Astrocyte (in vitro differentiated cells and primary cell): ENCODE measurements around the gene SBF1. TPM values are rescaled to one million over a fixed set of nuclear protein-coding genes. Genes with fewer than 3 reads are reported as not detected.

Experiments used
- DNase-seq: peaks from one replicate; pipeline ENCODE4 v3.0.0-alpha.2; 2010; ENCODE audit warnings: low read depth
- FAIRE-seq: peaks from 2 replicates; lab custom pipeline; 2011; peaks lifted over from hg19 to GRCh38; lab: Jason Lieb, UNC
- H2AFZ ChIP-seq: 2 replicates; pipeline ENCODE4 v1.6.0; 2012; ENCODE audit warnings: low read depth, low read length, inconsistent platforms
- H3K27ac ChIP-seq: 2 replicates; pipeline ENCODE4 v1.5.1; 2011; ENCODE audit warnings: low read depth, low read length, inconsistent platforms
- H3K27me3 ChIP-seq: 2 replicates; pipeline ENCODE4 v1.6.0; 2011; ENCODE audit warnings: low read length, inconsistent platforms; ENCODE audit not compliant: insufficient read depth
- H3K36me3 ChIP-seq: 2 replicates; pipeline ENCODE4 v1.5.1; 2011; ENCODE audit warnings: low read length, inconsistent platforms; ENCODE audit not compliant: insufficient read depth
- H3K4me1 ChIP-seq: 2 replicates; pipeline ENCODE4 v1.5.1; 2011; ENCODE audit warnings: low read length, inconsistent platforms; ENCODE audit not compliant: insufficient read depth
- H3K4me2 ChIP-seq: 2 replicates; pipeline ENCODE4 v1.6.0; 2012; ENCODE audit warnings: low read length, inconsistent platforms
- H3K4me3 ChIP-seq: 2 replicates; pipeline ENCODE4 v1.5.1; 2011; ENCODE audit warnings: low read depth, mild to moderate bottlenecking, low read length, inconsistent platforms; ENCODE audit not compliant: insufficient read depth
- H3K79me2 ChIP-seq: 2 replicates; pipeline ENCODE4 v1.6.0; 2012; ENCODE audit warnings: mild to moderate bottlenecking, low read length, inconsistent platforms; ENCODE audit not compliant: insufficient read depth
- H3K9ac ChIP-seq: 2 replicates; pipeline ENCODE4 v1.6.0; 2012; ENCODE audit warnings: mild to moderate bottlenecking, low read length, inconsistent platforms
- H3K9me3 ChIP-seq: 2 replicates; pipeline ENCODE4 v1.5.1; 2012; ENCODE audit warnings: low read depth, mild to moderate bottlenecking, low read length, inconsistent platforms; ENCODE audit not compliant: insufficient read depth
- H4K20me1 ChIP-seq: 2 replicates; pipeline ENCODE4 v1.6.0; 2012; ENCODE audit warnings: low read length, inconsistent platforms; ENCODE audit not compliant: insufficient read depth
- H3K27ac Mint-ChIP-seq: one replicate; pipeline ENCODE4 v1.8.0; 2021; ENCODE audit warnings: mild to moderate bottlenecking, mixed read lengths; ENCODE audit not compliant: unreplicated experiment
- H3K27me3 Mint-ChIP-seq: one replicate; pipeline ENCODE4 v1.8.0; 2021; ENCODE audit warnings: low read depth, mixed read lengths; ENCODE audit not compliant: unreplicated experiment
- H3K36me3 Mint-ChIP-seq: one replicate; pipeline ENCODE4 v1.8.0; 2021; ENCODE audit warnings: low read depth, mixed read lengths; ENCODE audit not compliant: unreplicated experiment
- H3K4me1 Mint-ChIP-seq: one replicate; pipeline ENCODE4 v1.8.0; 2021; ENCODE audit warnings: low read depth, mixed read lengths; ENCODE audit not compliant: unreplicated experiment
- H3K4me3 Mint-ChIP-seq: one replicate; pipeline ENCODE4 v1.8.0; 2021; ENCODE audit warnings: mild to moderate bottlenecking, moderate library complexity, mixed read lengths; ENCODE audit not compliant: unreplicated experiment
- H3K9me3 Mint-ChIP-seq: one replicate; pipeline ENCODE4 v1.8.0; 2021; ENCODE audit warnings: mild to moderate bottlenecking, mixed read lengths; ENCODE audit not compliant: unreplicated experiment
- EZH2 ChIP-seq: IDR thresholded peaks from 2 replicates; pipeline ENCODE4 v1.6.1; 2012; ENCODE audit warnings: mild to moderate bottlenecking, low read length, inconsistent platforms; ENCODE audit not compliant: insufficient read depth
- total RNA-seq: library from RNA; stranded (reverse); gene quantifications from 2 replicates; pipeline ENCODE4 v1.2.1, GENCODE V29; 2021
- TF ChIP-seq, protein P1 (sequence below): IDR thresholded peaks from 2 replicates; pipeline ENCODE4 v1.5.1; 2011; ENCODE audit warnings: low read depth, mild to moderate bottlenecking, inconsistent platforms, low read length, moderate library complexity; ENCODE audit not compliant: insufficient read depth

SBF1 gene
- total RNA-seq, 1 donor from 2014 or later: 75.4 TPM

- Histone ChIP-seq H3K27ac (no peak overlapping the region), H3K4me3 (no peak overlapping the region), H3K36me3 (peaks cover 7% of the 10 kb centered on the region), H3K9ac (no peak overlapping the region), H3K79me2 (no peaks in the 10 kb centered on the region), H2AFZ (no peak overlapping the region), H3K4me1 (no peaks in the 10 kb centered on the region), H3K9me3 (no peaks in the 10 kb centered on the region), H3K4me2 (no peak overlapping the region), H4K20me1 (peaks cover 9% of the 10 kb centered on the region), H3K27me3 (no peaks in the 10 kb centered on the region)
- H3K27ac Mint-ChIP-seq: no peak overlapping the region
- peaks cover 10% of the 10 kb centered on the region for H3K36me3 Mint-ChIP-seq
- no peaks in the 10 kb centered on the region for H3K27me3 Mint-ChIP-seq
- no peaks in the 10 kb centered on the region for H3K9me3 Mint-ChIP-seq
- no peak for DNase-seq
- no peak for FAIRE-seq
- TF ChIP-seq, protein P1, sequence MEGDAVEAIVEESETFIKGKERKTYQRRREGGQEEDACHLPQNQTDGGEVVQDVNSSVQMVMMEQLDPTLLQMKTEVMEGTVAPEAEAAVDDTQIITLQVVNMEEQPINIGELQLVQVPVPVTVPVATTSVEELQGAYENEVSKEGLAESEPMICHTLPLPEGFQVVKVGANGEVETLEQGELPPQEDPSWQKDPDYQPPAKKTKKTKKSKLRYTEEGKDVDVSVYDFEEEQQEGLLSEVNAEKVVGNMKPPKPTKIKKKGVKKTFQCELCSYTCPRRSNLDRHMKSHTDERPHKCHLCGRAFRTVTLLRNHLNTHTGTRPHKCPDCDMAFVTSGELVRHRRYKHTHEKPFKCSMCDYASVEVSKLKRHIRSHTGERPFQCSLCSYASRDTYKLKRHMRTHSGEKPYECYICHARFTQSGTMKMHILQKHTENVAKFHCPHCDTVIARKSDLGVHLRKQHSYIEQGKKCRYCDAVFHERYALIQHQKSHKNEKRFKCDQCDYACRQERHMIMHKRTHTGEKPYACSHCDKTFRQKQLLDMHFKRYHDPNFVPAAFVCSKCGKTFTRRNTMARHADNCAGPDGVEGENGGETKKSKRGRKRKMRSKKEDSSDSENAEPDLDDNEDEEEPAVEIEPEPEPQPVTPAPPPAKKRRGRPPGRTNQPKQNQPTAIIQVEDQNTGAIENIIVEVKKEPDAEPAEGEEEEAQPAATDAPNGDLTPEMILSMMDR: no peak
- TF ChIP-seq EZH2: no peak
- H3K4me3 Mint-ChIP-seq: no peak overlapping the region
- H3K4me1 Mint-ChIP-seq: no peaks in the 10 kb centered on the region
Observed at GRCh38 chr22:50460938-50461337, 13.9 kb downstream of the SBF1 start.

DNA sequence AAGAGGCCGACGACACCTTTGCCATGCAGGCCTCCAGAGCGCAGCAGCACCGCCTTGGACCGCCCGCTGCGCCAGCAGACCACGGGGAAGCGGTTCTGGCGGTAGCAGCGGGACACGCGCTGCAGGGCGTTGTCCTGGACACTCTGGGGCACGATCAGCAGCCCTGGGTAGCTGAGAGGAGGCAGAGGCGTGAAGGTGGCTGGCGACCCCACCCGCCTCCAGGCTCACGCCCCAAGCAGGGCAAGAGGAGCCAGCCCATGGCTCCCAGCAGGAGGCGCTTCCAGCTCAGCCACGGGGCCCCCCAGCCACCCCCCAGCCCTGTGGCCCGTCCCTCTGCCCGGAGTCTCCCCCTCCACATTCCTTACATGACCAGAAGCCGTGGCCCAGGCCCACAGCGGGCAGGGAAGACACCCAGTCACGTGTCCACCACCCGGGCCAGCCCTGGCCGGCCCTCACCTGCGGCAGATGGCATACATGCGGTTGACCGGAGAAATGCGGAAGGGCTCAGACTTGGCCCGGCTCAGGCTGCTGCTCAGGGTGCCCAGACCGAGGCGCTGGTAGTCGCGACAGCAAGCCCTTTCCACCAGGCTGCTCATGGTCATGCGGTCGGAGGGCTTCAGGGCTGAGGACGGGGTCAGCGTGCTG, 15.2 kb downstream of the SBF1 start:
- no peaks in the 10 kb centered on the region for H3K9me3 ChIP-seq
- H3K27ac ChIP-seq: no peak overlapping the region
- FAIRE-seq: no peak
- H3K4me1 ChIP-seq: no peaks in the 10 kb centered on the region
- no peaks in the 10 kb centered on the region for H3K4me1 Mint-ChIP-seq
- H3K4me3 Mint-ChIP-seq: no peak overlapping the region
- no peaks in the 10 kb centered on the region for H3K27me3 ChIP-seq
- no peaks in the 10 kb centered on the region for H3K79me2 ChIP-seq
- DNase-seq: no peak
- H4K20me1 ChIP-seq: peaks cover 9% of the 10 kb centered on the region
- no peak overlapping the region for H3K27ac Mint-ChIP-seq
- no peak overlapping the region for H2AFZ ChIP-seq
- TF ChIP-seq EZH2: no peak
- TF ChIP-seq, protein P1: no peak
- peaks cover 7% of the 10 kb centered on the region for H3K36me3 ChIP-seq
- no peak overlapping the region for H3K4me3 ChIP-seq
- H3K9me3 Mint-ChIP-seq: no peaks in the 10 kb centered on the region
- H3K9ac ChIP-seq: no peak overlapping the region
- no peak overlapping the region for H3K4me2 ChIP-seq
- no peaks in the 10 kb centered on the region for H3K27me3 Mint-ChIP-seq
- H3K36me3 Mint-ChIP-seq: peaks cover 13% of the 10 kb centered on the region

- Histone ChIP-seq H3K36me3 (peaks cover 10% of the 10 kb centered on the region), H4K20me1 (peaks cover 9% of the 10 kb centered on the region), H3K4me1 (no peaks in the 10 kb centered on the region), H3K27ac (no peak overlapping the region), H3K79me2 (no peaks in the 10 kb centered on the region), H3K4me2 (no peak overlapping the region), H3K9ac (no peak overlapping the region), H3K9me3 (no peaks in the 10 kb centered on the region), H2AFZ (no peak overlapping the region), H3K27me3 (no peaks in the 10 kb centered on the region), H3K4me3 (no peak overlapping the region)
- FAIRE-seq (no peak), DNase-seq (no peak)
- H3K4me3 Mint-ChIP-seq: no peak overlapping the region
- no peaks in the 10 kb centered on the region for H3K9me3 Mint-ChIP-seq
- peaks cover 13% of the 10 kb centered on the region for H3K36me3 Mint-ChIP-seq
- H3K27ac Mint-ChIP-seq: no peak overlapping the region
- no peaks in the 10 kb centered on the region for H3K27me3 Mint-ChIP-seq
- H3K4me1 Mint-ChIP-seq: no peaks in the 10 kb centered on the region
- TF ChIP-seq EZH2: no peak
Observed at GRCh38 chr22:50459016-50459415, 15.8 kb downstream of the SBF1 start.
